A673 (cell line): ENCODE results near the gene TFAM. TPM values are rescaled to one million over a fixed set of nuclear protein-coding genes. Genes with fewer than 3 reads are reported as not detected.

Experiments used
- BruUV-seq: library from RNA; stranded (reverse); fragments of 400-500 nt; replicated peaks from 2 replicates; lab custom pipeline; 2021; lab: Mats Ljungman, UMichigan
- CTCF ChIA-PET: fragments of 300-600 bp; sonication (Branson Sonifier 250); formaldehyde crosslinking; loops from one replicate; lab custom pipeline; 2022; ENCODE audit warnings: antibody characterized with exemption; lab: Charles Lee
- POLR2A ChIA-PET: fragments of 300-600 bp; sonication (Branson Sonifier 250); formaldehyde crosslinking; loops from one replicate; lab custom pipeline; 2022; ENCODE audit warnings: antibody characterized with exemption; ENCODE audit not compliant: low non-redundant PET; lab: Charles Lee
- DNase-seq: peaks from one replicate; pipeline ENCODE4 v3.0.0-alpha.2; 2015; ENCODE audit warnings: low spot score
- H3K27ac ChIP-seq: fragments of 200-600 bp; sonication (generic); 2 replicates; pipeline ENCODE4 v1.5.1; 2016; ENCODE audit warnings: mixed run types, low read depth, mild to moderate bottlenecking, mixed read lengths, antibody characterized with exemption, low read length; ENCODE audit not compliant: poor library complexity, severe bottlenecking
- H3K27me3 ChIP-seq: fragments of 200-600 bp; sonication (generic); replicated peaks from 2 replicates; pipeline ENCODE4 v1.6.1; 2017; ENCODE audit warnings: mixed run types, low read depth, mild to moderate bottlenecking, mixed read lengths, antibody characterized with exemption, low read length; ENCODE audit not compliant: insufficient read depth, poor library complexity
- H3K36me3 ChIP-seq: fragments of 200-600 bp; sonication (generic); 2 replicates; pipeline ENCODE4 v1.6.1; 2016; ENCODE audit warnings: mixed run types, mild to moderate bottlenecking, mixed read lengths, antibody characterized with exemption, low read length; ENCODE audit not compliant: insufficient read depth, poor library complexity, severe bottlenecking
- H3K4me1 ChIP-seq: fragments of 200-600 bp; sonication (generic); 2 replicates; pipeline ENCODE4 v1.6.1; 2017; ENCODE audit warnings: mixed run types, mild to moderate bottlenecking, mixed read lengths, antibody characterized with exemption, low read length; ENCODE audit not compliant: insufficient read depth, poor library complexity, severe bottlenecking
- H3K4me3 ChIP-seq: fragments of 200-600 bp; sonication (generic); 2 replicates; pipeline ENCODE4 v1.5.1; 2016; ENCODE audit warnings: low read depth, mixed run types, mild to moderate bottlenecking, mixed read lengths, low read length; ENCODE audit not compliant: poor library complexity, severe bottlenecking
- H3K9me3 ChIP-seq: fragments of 200-600 bp; sonication (generic); 2 replicates; pipeline ENCODE4 v1.6.1; 2016; ENCODE audit warnings: mixed run types, low read depth, mild to moderate bottlenecking, mixed read lengths, antibody characterized with exemption, low read length; ENCODE audit not compliant: poor library complexity, severe bottlenecking
- EZH2 ChIP-seq: fragments of 200-600 bp; sonication (generic); IDR thresholded peaks from 2 replicates; pipeline ENCODE4 v1.6.1; 2017; ENCODE audit warnings: borderline replicate concordance, low read depth, mild to moderate bottlenecking, mixed read lengths, antibody characterized with exemption, low read length; ENCODE audit not compliant: poor library complexity, severe bottlenecking
- intact Hi-C: fragments of 100-400 bp; cut with micrococcal nuclease; formaldehyde crosslinking; loops from one replicate; pipeline ENCODE4 v1.10.0; 2022; ENCODE audit not compliant: unreplicated experiment
- total RNA-seq: library from RNA; stranded (reverse); gene quantifications from 2 replicates; pipeline ENCODE4 v1.2.3, GENCODE V29; 2021
- TF ChIP-seq, protein P1 (sequence below): fragments of 300-800, 200-600 bp; sonication (generic); conservative IDR thresholded peaks from 2 replicates; pipeline ENCODE4 v1.5.1; 2017; ENCODE audit warnings: low read depth, mild to moderate bottlenecking, antibody characterized with exemption, low read length, moderate library complexity, mixed read lengths

Gene TFAM
- total RNA-seq, 1 experiment from 2014 or later: 113 TPM

- intact Hi-C loops: no loop called here
- H3K27ac ChIP-seq: no peak overlapping the region
- DNase-seq: no peak
- peaks cover 74% of the 10 kb centered on the region for H3K36me3 ChIP-seq
- H3K9me3 ChIP-seq: no peaks in the 10 kb centered on the region
- no peak overlapping the region for H3K4me3 ChIP-seq
- BruUV-seq: no TSS peak
- no peaks in the 10 kb centered on the region for H3K4me1 ChIP-seq
- no peaks in the 10 kb centered on the region for H3K27me3 ChIP-seq
- ChIA-PET CTCF (no interaction called here), POLR2A (no interaction called here)
- TF ChIP-seq EZH2: no peak
- TF ChIP-seq, protein P1, sequence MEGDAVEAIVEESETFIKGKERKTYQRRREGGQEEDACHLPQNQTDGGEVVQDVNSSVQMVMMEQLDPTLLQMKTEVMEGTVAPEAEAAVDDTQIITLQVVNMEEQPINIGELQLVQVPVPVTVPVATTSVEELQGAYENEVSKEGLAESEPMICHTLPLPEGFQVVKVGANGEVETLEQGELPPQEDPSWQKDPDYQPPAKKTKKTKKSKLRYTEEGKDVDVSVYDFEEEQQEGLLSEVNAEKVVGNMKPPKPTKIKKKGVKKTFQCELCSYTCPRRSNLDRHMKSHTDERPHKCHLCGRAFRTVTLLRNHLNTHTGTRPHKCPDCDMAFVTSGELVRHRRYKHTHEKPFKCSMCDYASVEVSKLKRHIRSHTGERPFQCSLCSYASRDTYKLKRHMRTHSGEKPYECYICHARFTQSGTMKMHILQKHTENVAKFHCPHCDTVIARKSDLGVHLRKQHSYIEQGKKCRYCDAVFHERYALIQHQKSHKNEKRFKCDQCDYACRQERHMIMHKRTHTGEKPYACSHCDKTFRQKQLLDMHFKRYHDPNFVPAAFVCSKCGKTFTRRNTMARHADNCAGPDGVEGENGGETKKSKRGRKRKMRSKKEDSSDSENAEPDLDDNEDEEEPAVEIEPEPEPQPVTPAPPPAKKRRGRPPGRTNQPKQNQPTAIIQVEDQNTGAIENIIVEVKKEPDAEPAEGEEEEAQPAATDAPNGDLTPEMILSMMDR: no peak
These were observed 9.3 kb downstream of the TFAM start for GRCh38 chr10:58394471-58394870.

DNA sequence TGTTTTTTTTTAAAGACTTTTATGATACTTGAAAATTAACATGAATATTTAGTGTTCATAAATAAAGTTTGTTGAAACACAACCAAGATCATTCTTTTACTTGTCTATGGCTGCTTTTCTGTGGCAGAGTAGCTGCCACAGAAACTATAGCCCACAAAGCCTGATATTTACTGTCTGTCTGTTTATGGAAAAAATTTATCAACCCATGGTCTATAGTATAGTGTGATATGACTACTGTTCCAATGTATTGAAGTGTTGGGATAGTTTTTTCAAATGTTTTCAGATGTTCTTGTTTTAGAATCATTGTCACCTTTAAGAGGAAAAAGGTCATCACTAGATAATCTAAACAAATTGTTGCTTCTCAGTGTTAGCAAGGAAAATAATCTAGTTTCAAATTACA is 10.8 kb downstream of the TFAM start:
- no peak overlapping the region for H3K27ac ChIP-seq
- no peak for TF ChIP-seq EZH2
- TF ChIP-seq, protein P1: no peak
- no peaks in the 10 kb centered on the region for H3K9me3 ChIP-seq
- no TSS peak for BruUV-seq
- no peak overlapping the region for H3K4me3 ChIP-seq
- DNase-seq: no peak
- ChIA-PET POLR2A (no interaction called here), CTCF (interaction anchor here (0.7 kb wide), 1 partner anchor 36 kb away, joined by 3 read pairs; no protein-coding TSS in a partner anchor)
- peaks cover 58% of the 10 kb centered on the region for H3K36me3 ChIP-seq
- no peaks in the 10 kb centered on the region for H3K4me1 ChIP-seq
- H3K27me3 ChIP-seq: no peaks in the 10 kb centered on the region
- intact Hi-C loops: no loop called here

DNA sequence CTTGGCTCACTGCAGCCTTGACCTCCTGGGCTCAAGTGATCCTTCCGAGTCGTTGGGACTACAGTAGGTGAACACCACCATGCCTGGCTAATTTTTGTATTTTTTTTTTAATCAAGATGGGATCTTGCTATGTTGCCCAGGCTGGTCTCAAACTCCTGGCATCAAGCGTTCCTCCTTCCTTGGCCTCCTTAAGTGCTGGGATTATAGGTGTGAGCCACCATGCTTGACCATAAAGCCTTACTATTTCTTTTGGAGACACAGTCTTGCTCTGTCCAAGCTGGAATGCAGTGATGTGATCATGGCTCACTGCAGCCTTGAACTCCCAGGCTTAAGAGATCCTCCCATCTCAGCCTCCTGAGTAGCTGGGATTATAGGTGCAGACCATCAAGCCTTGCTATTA is 12.6 kb downstream of the TFAM start:
- ChIA-PET POLR2A (no interaction called here), CTCF (no interaction called here)
- Histone ChIP-seq H3K9me3 (no peaks in the 10 kb centered on the region), H3K4me3 (no peak overlapping the region), H3K36me3 (peaks cover 41% of the 10 kb centered on the region), H3K27me3 (no peaks in the 10 kb centered on the region), H3K27ac (no peak overlapping the region), H3K4me1 (no peaks in the 10 kb centered on the region)
- intact Hi-C loops: no loop called here
- TF ChIP-seq EZH2: no peak
- BruUV-seq: no TSS peak
- no peak for DNase-seq

GRCh38 chr10:58399410-58399809 is 14.2 kb downstream of the TFAM start:
- ChIA-PET CTCF (no interaction called here), POLR2A (no interaction called here)
- TF ChIP-seq EZH2: no peak
- TF ChIP-seq, protein P1: no peak
- Histone ChIP-seq H3K9me3 (no peaks in the 10 kb centered on the region), H3K4me3 (no peak overlapping the region), H3K27me3 (no peaks in the 10 kb centered on the region), H3K36me3 (peaks cover 29% of the 10 kb centered on the region), H3K27ac (no peak overlapping the region), H3K4me1 (no peaks in the 10 kb centered on the region)
- intact Hi-C loops: no loop called here
- no TSS peak for BruUV-seq
- no peak for DNase-seq
